Breast epithelium (tissue), 4 donors: Measurements from ENCODE around the gene TMED8. TPM values are rescaled to one million over a fixed set of nuclear protein-coding genes. Genes with fewer than 3 reads are reported as not detected.

Source experiments
- DNase-seq, 2 donors: peaks; one replicate each; pipeline ENCODE4 v3.0.0-alpha.2; 2019; ENCODE audit warnings: low spot score in 2 of 2
- H3K27ac ChIP-seq, 2 donors: fragments of 200-600 bp; sonication (generic) in 1 of 2; one replicate each; pipeline ENCODE4 v1.5.1; 2016 to 2019; ENCODE audit warnings: mild to moderate bottlenecking in 1 of 2
- H3K27me3 ChIP-seq, 2 donors: fragments of 200-600 bp; sonication (generic) in 1 of 2; one replicate each; pipeline versions ENCODE4 v1.5.1 to v1.6.0; 2017 to 2019; ENCODE audit warnings: control low read depth in 1 of 2, mild to moderate bottlenecking in 1 of 2
- H3K36me3 ChIP-seq: fragments of 200-600 bp; one replicate; pipeline ENCODE4 v1.5.1; 2019
- H3K4me1 ChIP-seq, 2 donors: fragments of 200-600 bp; sonication (generic); one replicate each; pipeline ENCODE4 v1.5.1; 2016 to 2019; ENCODE audit warnings: control low read depth in 1 of 2
- H3K4me3 ChIP-seq, 3 donors: fragments of 200-600 bp; sonication (generic); 1 replicate in 2 of 3; 2 replicates in 1 of 3; pipeline ENCODE4 v1.5.1; 2016 to 2019; ENCODE audit warnings: mild to moderate bottlenecking in 3 of 3, moderate library complexity in 2 of 3
- H3K9me3 ChIP-seq, 2 donors: fragments of 200-600 bp; sonication (generic) in 1 of 2; one replicate each; pipeline ENCODE4 v1.5.1; 2016 to 2019; ENCODE audit warnings: control low read depth in 1 of 2
- CTCF ChIP-seq, 3 donors: fragments of 450-650 bp; IDR thresholded peaks; one replicate each; pipeline ENCODE4 v1.5.1; 2016 to 2017; ENCODE audit warnings: antibody characterized with exemption in 3 of 3, mild to moderate bottlenecking in 3 of 3, moderate library complexity in 3 of 3
- POLR2A ChIP-seq: fragments of 450-650 bp; IDR thresholded peaks from one replicate; pipeline ENCODE4 v1.6.1; 2016; ENCODE audit warnings: antibody characterized with exemption, mild to moderate bottlenecking, moderate library complexity
- POLR2AphosphoS5 ChIP-seq, 3 donors: sonication (generic); formaldehyde crosslinking; IDR thresholded peaks; one replicate each; pipeline ENCODE4 v1.6.1; 2017; ENCODE audit warnings: antibody characterized with exemption in 3 of 3
- intact Hi-C: fragments of 100-400 bp; cut with DNase I; formaldehyde crosslinking; loops from one replicate; pipeline ENCODE4 v1.15.1; 2023; ENCODE audit warnings: low total_unique reads
- total RNA-seq, 3 donors: library from RNA; depleted of rRNA; stranded (reverse); fragments of >200 nt; gene quantifications; one replicate each; pipeline ENCODE4 v1.1.0, GENCODE V29; 2016

The TMED8 gene
- total RNA-seq, 3 donors from 2014 or later, result 9.4 to 16.0 (median 14.4) TPM

GRCh38 chr14:77305696-77306095 lies 71.2 kb downstream of the TMED8 start:
- TF ChIP-seq POLR2A (no peak), POLR2AphosphoS5 (IDR thresholded peaks at IDR 0.05) (no peak), CTCF (IDR thresholded peaks at IDR 0.05) (no peak)
- Histone ChIP-seq H3K27me3 (no peaks in the 10 kb centered on the region), H3K36me3 (no peaks in the 10 kb centered on the region), H3K27ac (peak overlapping the region; percentile 68 to 83), H3K4me1 (peaks cover 0 to 9% of the 10 kb centered on the region in 2 donors), H3K4me3 (no peak overlapping the region), H3K9me3 (no peaks in the 10 kb centered on the region)
- no peak for DNase-seq
- intact Hi-C loops, result no loop called here

GRCh38 chr14:77303417-77304156 lies 73.3 kb downstream of the TMED8 start:
- intact Hi-C loops, result no loop called here
- peak overlapping the region; percentile 86 to 88 for H3K27ac ChIP-seq
- H3K27me3 ChIP-seq, result no peaks in the 10 kb centered on the region
- H3K4me3 ChIP-seq, result no peak overlapping the region
- no peaks in the 10 kb centered on the region for H3K36me3 ChIP-seq
- H3K9me3 ChIP-seq, result no peaks in the 10 kb centered on the region
- TF ChIP-seq POLR2A (no peak), POLR2AphosphoS5 (IDR thresholded peaks at IDR 0.05) (no peak), CTCF (IDR thresholded peaks at IDR 0.05) (no peak)
- peaks cover 0 to 9% of the 10 kb centered on the region in 2 donors for H3K4me1 ChIP-seq
- peak in 1 of 2 donors; percentile 58 for DNase-seq

GRCh38 chr14:77302926-77303325 lies 74.0 kb downstream of the TMED8 start:
- Histone ChIP-seq H3K4me3 (no peak overlapping the region), H3K27ac (peak overlapping the region; percentile 86 to 88), H3K9me3 (no peaks in the 10 kb centered on the region), H3K36me3 (no peaks in the 10 kb centered on the region), H3K4me1 (peaks cover 0 to 9% of the 10 kb centered on the region in 2 donors), H3K27me3 (no peaks in the 10 kb centered on the region)
- intact Hi-C loops, result no loop called here
- TF ChIP-seq POLR2A, result no peak
- TF ChIP-seq CTCF (IDR thresholded peaks at IDR 0.05), result no peak
- no peak for TF ChIP-seq POLR2AphosphoS5 (IDR thresholded peaks at IDR 0.05)
- no peak for DNase-seq

GRCh38 chr14:77301103-77301502 lies 75.8 kb downstream of the TMED8 start:
- no peaks in the 10 kb centered on the region for H3K36me3 ChIP-seq
- H3K27ac ChIP-seq, result no peak overlapping the region
- peaks cover 0 to 3% of the 10 kb centered on the region in 2 donors for H3K4me1 ChIP-seq
- peak; percentile 68 to 80 (median 75) for TF ChIP-seq CTCF (IDR thresholded peaks at IDR 0.05)
- TF ChIP-seq POLR2A, result no peak
- peak in 2 of 3 donors; percentile 26 to 30 for TF ChIP-seq POLR2AphosphoS5 (IDR thresholded peaks at IDR 0.05)
- H3K27me3 ChIP-seq, result no peaks in the 10 kb centered on the region
- intact Hi-C loops, result no loop called here
- peak; percentile 61 to 83 for DNase-seq
- H3K4me3 ChIP-seq, result no peak overlapping the region
- no peaks in the 10 kb centered on the region for H3K9me3 ChIP-seq

GRCh38 chr14:77299771-77300170 lies 77.1 kb downstream of the TMED8 start:
- Histone ChIP-seq H3K9me3 (no peaks in the 10 kb centered on the region), H3K27ac (no peak overlapping the region), H3K4me1 (no peaks in the 10 kb centered on the region), H3K27me3 (no peaks in the 10 kb centered on the region), H3K36me3 (no peaks in the 10 kb centered on the region), H3K4me3 (no peak overlapping the region)
- intact Hi-C loops, result loop anchor here (5.0 kb wide), 1 partner anchor 33 kb away; no protein-coding TSS in a partner anchor
- no peak for DNase-seq
- TF ChIP-seq POLR2A, result no peak
- TF ChIP-seq CTCF (IDR thresholded peaks at IDR 0.05), result no peak
- no peak for TF ChIP-seq POLR2AphosphoS5 (IDR thresholded peaks at IDR 0.05)
